ENCODE results near the gene TAC4. TPM values are rescaled to one million over a fixed set of nuclear protein-coding genes. Genes with fewer than 3 reads are reported as not detected.

Gene TAC4
- not detected for total RNA-seq

- DNase-seq = no peak
These were observed at the start of gene TAC4 for GRCh38 chr17:49848019-49848473. Gene TAC4, minus strand, starts transcription at chr17:49848069. Its CDS starts 52 bp downstream, at chr17:49848017.

GRCh38 chr17:49896860-49897259, 49.0 kb upstream of the TAC4 start:
- DNase-seq = no peak

GRCh38 chr17:49896222-49896621, 48.4 kb upstream of the TAC4 start:
- no peak for DNase-seq

- no peak for DNase-seq
These were observed 47.9 kb upstream of the TAC4 start for GRCh38 chr17:49895812-49896211.

GRCh38 chr17:49894761-49895160, 46.9 kb upstream of the TAC4 start:
- DNase-seq = no peak

GRCh38 chr17:49891694-49892389, 44.0 kb upstream of the TAC4 start:
- DNase-seq = no peak

GRCh38 chr17:49891271-49891670, 43.4 kb upstream of the TAC4 start:
- DNase-seq = no peak

GRCh38 chr17:49890852-49891251, 43.0 kb upstream of the TAC4 start:
- no peak for DNase-seq

- peak; percentile 11 for DNase-seq
These were observed 42.4 kb upstream of the TAC4 start for GRCh38 chr17:49890077-49890821.

GRCh38 chr17:49889500-49889899, 41.6 kb upstream of the TAC4 start:
- no peak for DNase-seq

GRCh38 chr17:49887744-49888360, 40.0 kb upstream of the TAC4 start:
- DNase-seq = no peak

- peak; percentile 61 for DNase-seq
These were observed 39.3 kb upstream of the TAC4 start for GRCh38 chr17:49887086-49887743.

GRCh38 chr17:49886036-49886435, 38.2 kb upstream of the TAC4 start:
- no peak for DNase-seq

- no peak for DNase-seq
These were observed 34.6 kb upstream of the TAC4 start for GRCh38 chr17:49882434-49882833.

- DNase-seq = no peak
These were observed 33.2 kb upstream of the TAC4 start for GRCh38 chr17:49881054-49881402.

- peak; percentile 79 for DNase-seq
These were observed 32.6 kb upstream of the TAC4 start for GRCh38 chr17:49880291-49881053.

GRCh38 chr17:49878931-49879904, 31.3 kb upstream of the TAC4 start:
- DNase-seq = no peak

GRCh38 chr17:49875685-49876084, 27.8 kb upstream of the TAC4 start:
- DNase-seq = no peak

GRCh38 chr17:49874911-49875310, 27.0 kb upstream of the TAC4 start:
- no peak for DNase-seq

GRCh38 chr17:49873926-49874325, 26.1 kb upstream of the TAC4 start:
- no peak for DNase-seq

GRCh38 chr17:49873466-49873865, 25.6 kb upstream of the TAC4 start:
- no peak for DNase-seq

Measured in tongue (tissue), 2 donors.